WTC11 (cell line): ENCODE results near the gene HYAL1. TPM values are rescaled to one million over a fixed set of nuclear protein-coding genes. Genes with fewer than 3 reads are reported as not detected.

Experiments
- ATAC-seq: fragments of 200-7000 bp; cut with Tn5 transposase; 2 replicates; pipeline ENCODE4 v1.10.0; 2021; ENCODE audit warnings: mild to moderate bottlenecking, moderate library complexity
- CTCF ChIA-PET: fragments of 300-600 bp; sonication (Branson Sonifier 250); formaldehyde crosslinking; loops from one replicate; lab custom pipeline; 2021; ENCODE audit warnings: antibody characterized with exemption; lab: Charles Lee
- POLR2A ChIA-PET: fragments of 350-600 bp; sonication (Branson Sonifier 250); formaldehyde crosslinking; loops from one replicate; lab custom pipeline; 2021; ENCODE audit warnings: antibody characterized with exemption; lab: Charles Lee
- DNase-seq: peaks from one replicate; pipeline ENCODE4 v3.0.0; 2021; ENCODE audit warnings: low spot score
- H3K27ac Mint-ChIP-seq: 2 replicates; pipeline ENCODE4 v1.8.0; 2021; ENCODE audit warnings: mixed read lengths
- H3K27me3 Mint-ChIP-seq: 2 replicates; pipeline ENCODE4 v1.8.0; 2021; ENCODE audit warnings: low read depth, mild to moderate bottlenecking, moderate library complexity, mixed read lengths
- H3K36me3 Mint-ChIP-seq: 2 replicates; pipeline ENCODE4 v1.8.0; 2021; ENCODE audit warnings: mixed read lengths
- H3K4me1 Mint-ChIP-seq: 2 replicates; pipeline ENCODE4 v1.8.0; 2022; ENCODE audit warnings: mixed read lengths
- H3K4me3 Mint-ChIP-seq: 2 replicates; pipeline ENCODE4 v1.8.0; 2021; ENCODE audit warnings: mild to moderate bottlenecking, moderate library complexity, mixed read lengths
- H3K9me3 Mint-ChIP-seq: 2 replicates; pipeline ENCODE4 v1.8.0; 2021; ENCODE audit warnings: mixed read lengths
- ATF2 ChIP-seq: sonication (generic); formaldehyde crosslinking; IDR thresholded peaks from 2 replicates; pipeline ENCODE4 v1.8.1; 2022; ENCODE audit warnings: low read depth, missing genetic modification reagents, borderline replicate concordance
- ELF4 ChIP-seq: sonication (generic); formaldehyde crosslinking; IDR thresholded peaks from 2 replicates; pipeline ENCODE4 v1.8.1; 2022; ENCODE audit warnings: low read depth, mild to moderate bottlenecking, moderate library complexity, missing genetic modification reagents
- FOXJ3 ChIP-seq: sonication (generic); formaldehyde crosslinking; IDR thresholded peaks from 2 replicates; pipeline ENCODE4 v1.9.0; 2021; ENCODE audit warnings: missing genetic modification reagents, mild to moderate bottlenecking, borderline replicate concordance
- FOXP1 ChIP-seq: sonication (generic); formaldehyde crosslinking; IDR thresholded peaks from 2 replicates; pipeline ENCODE4 v1.8.0; 2022; ENCODE audit warnings: missing genetic modification reagents, mild to moderate bottlenecking, moderate library complexity, borderline replicate concordance
- GABPB1 ChIP-seq: sonication (generic); formaldehyde crosslinking; IDR thresholded peaks from 2 replicates; pipeline ENCODE4 v1.8.1; 2023; ENCODE audit warnings: mild to moderate bottlenecking, missing genetic modification reagents
- GRHL2 ChIP-seq: fragments of 250-450 bp; sonication (Bioruptor Pico); IDR thresholded peaks from 2 replicates; pipeline ENCODE4 v1.8.0; 2022; ENCODE audit warnings: mild to moderate bottlenecking, moderate library complexity; ENCODE audit not compliant: insufficient replicate concordance, severe bottlenecking
- HMGA2 ChIP-seq: fragments of 250-450 bp; sonication (Bioruptor Pico); IDR thresholded peaks from 2 replicates; pipeline ENCODE4 v1.4.0; 2021; ENCODE audit warnings: mild to moderate bottlenecking, moderate library complexity
- IRF2 ChIP-seq: sonication (generic); formaldehyde crosslinking; IDR thresholded peaks from 2 replicates; pipeline ENCODE4 v1.8.0; 2022; ENCODE audit warnings: low read depth, missing genetic modification reagents, borderline replicate concordance
- JAZF1 ChIP-seq: fragments of 250-450 bp; sonication (Bioruptor Pico); IDR thresholded peaks from 2 replicates; pipeline ENCODE4 v1.9.0; 2021; ENCODE audit warnings: moderate library complexity, mild to moderate bottlenecking, inconsistent platforms
- JUN ChIP-seq: sonication (generic); formaldehyde crosslinking; IDR thresholded peaks from 2 replicates; pipeline ENCODE4 v1.8.0; 2023; ENCODE audit warnings: mild to moderate bottlenecking, missing genetic modification reagents
- KAT7 ChIP-seq: sonication (generic); formaldehyde crosslinking; IDR thresholded peaks from 2 replicates; pipeline ENCODE4 v1.8.1; 2023; ENCODE audit warnings: missing genetic modification reagents, mild to moderate bottlenecking, borderline replicate concordance
- PREB ChIP-seq: sonication (generic); formaldehyde crosslinking; IDR thresholded peaks from 2 replicates; pipeline ENCODE4 v1.8.1; 2022; ENCODE audit warnings: mild to moderate bottlenecking, missing genetic modification reagents, moderate library complexity, borderline replicate concordance
- ZNF232 ChIP-seq: sonication (generic); formaldehyde crosslinking; IDR thresholded peaks from 2 replicates; pipeline ENCODE4 v1.8.0; 2022; ENCODE audit warnings: mild to moderate bottlenecking, missing genetic modification reagents
- ZNF423 ChIP-seq: fragments of 250-450 bp; sonication (Bioruptor Pico); IDR thresholded peaks from 2 replicates; pipeline ENCODE4 v2.1.2; 2022; ENCODE audit warnings: mild to moderate bottlenecking, moderate library complexity
- ZNF671 ChIP-seq: fragments of 250-450 bp; sonication (Bioruptor Pico); IDR thresholded peaks from 2 replicates; pipeline ENCODE4 v1.8.0; 2021; ENCODE audit warnings: mild to moderate bottlenecking
- total RNA-seq: library from RNA; stranded (reverse); gene quantifications from 3 replicates; pipeline ENCODE4 v1.2.3, GENCODE V29; 2021
- TF ChIP-seq, protein P1 (sequence below): sonication (generic); formaldehyde crosslinking; IDR thresholded peaks from 2 replicates; pipeline ENCODE4 v1.8.1; 2023; ENCODE audit warnings: mild to moderate bottlenecking, missing genetic modification reagents, moderate library complexity
- TF ChIP-seq, protein P2 (sequence below): sonication (generic); formaldehyde crosslinking; IDR thresholded peaks from 2 replicates; pipeline ENCODE4 v1.8.1; 2022; ENCODE audit warnings: mild to moderate bottlenecking, moderate library complexity, missing genetic modification reagents
- TF ChIP-seq, protein P3 (sequence below): fragments of 250-450 bp; sonication (Bioruptor Pico); IDR thresholded peaks from 2 replicates; pipeline ENCODE4 v1.9.0; 2021; ENCODE audit warnings: mild to moderate bottlenecking
- TF ChIP-seq, protein P4 (sequence below): sonication (generic); formaldehyde crosslinking; IDR thresholded peaks from 2 replicates; pipeline ENCODE4 v1.8.1; 2023; ENCODE audit warnings: mild to moderate bottlenecking, missing genetic modification reagents

HYAL1 gene
- total RNA-seq, 1 experiment from 2014 or later, result 3.4 TPM

- no peak for TF ChIP-seq GABPB1 (CRISPR knock-in tag)
- TF ChIP-seq PREB (CRISPR knock-in tag), result no peak
- no peak for TF ChIP-seq JUN
- no peak for TF ChIP-seq IRF2 (CRISPR knock-in tag)
- no peak for TF ChIP-seq FOXJ3 (CRISPR knock-in tag)
- TF ChIP-seq, protein P1, sequence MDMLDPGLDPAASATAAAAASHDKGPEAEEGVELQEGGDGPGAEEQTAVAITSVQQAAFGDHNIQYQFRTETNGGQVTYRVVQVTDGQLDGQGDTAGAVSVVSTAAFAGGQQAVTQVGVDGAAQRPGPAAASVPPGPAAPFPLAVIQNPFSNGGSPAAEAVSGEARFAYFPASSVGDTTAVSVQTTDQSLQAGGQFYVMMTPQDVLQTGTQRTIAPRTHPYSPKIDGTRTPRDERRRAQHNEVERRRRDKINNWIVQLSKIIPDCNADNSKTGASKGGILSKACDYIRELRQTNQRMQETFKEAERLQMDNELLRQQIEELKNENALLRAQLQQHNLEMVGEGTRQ (CRISPR knock-in tag), result no peak
Measured at GRCh38 chr3:50325497-50326181, 22.3 kb upstream of the HYAL1 start (continued).

DNA sequence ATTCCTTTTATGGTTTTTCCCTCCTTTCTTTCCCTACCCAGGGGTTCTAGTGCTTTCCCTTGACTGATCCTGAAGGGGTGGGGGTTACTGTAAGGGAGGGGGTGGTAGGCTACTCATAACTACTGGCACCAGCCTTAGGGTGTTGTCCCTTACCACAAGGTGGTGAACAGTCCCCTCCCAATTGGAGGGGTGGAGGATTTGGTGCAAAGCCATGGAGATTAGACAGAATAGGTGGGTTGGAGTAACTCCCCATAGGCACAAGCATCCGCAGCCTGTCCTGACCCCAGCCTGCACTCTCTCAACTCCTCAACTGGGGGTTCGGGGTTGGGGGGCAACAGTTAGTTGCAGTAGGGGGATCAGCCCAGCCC is 21.7 kb upstream of the HYAL1 start:
- Mint-ChIP-seq H3K36me3 (peaks cover 12% of the 10 kb centered on the region), H3K9me3 (no peaks in the 10 kb centered on the region), H3K4me1 (peaks cover 35% of the 10 kb centered on the region), H3K27ac (no peak overlapping the region), H3K27me3 (no peaks in the 10 kb centered on the region), H3K4me3 (no peak overlapping the region; the same call in 1 of the 2 replicates)
- TF ChIP-seq ZNF232 (no peak), ZNF671 (CRISPR knock-in tag) (no peak), GRHL2 (CRISPR knock-in tag) (no peak), GABPB1 (CRISPR knock-in tag) (no peak), PREB (CRISPR knock-in tag) (no peak), KAT7 (CRISPR knock-in tag) (no peak), HMGA2 (no peak), IRF2 (CRISPR knock-in tag) (no peak)
- TF ChIP-seq, protein P2, sequence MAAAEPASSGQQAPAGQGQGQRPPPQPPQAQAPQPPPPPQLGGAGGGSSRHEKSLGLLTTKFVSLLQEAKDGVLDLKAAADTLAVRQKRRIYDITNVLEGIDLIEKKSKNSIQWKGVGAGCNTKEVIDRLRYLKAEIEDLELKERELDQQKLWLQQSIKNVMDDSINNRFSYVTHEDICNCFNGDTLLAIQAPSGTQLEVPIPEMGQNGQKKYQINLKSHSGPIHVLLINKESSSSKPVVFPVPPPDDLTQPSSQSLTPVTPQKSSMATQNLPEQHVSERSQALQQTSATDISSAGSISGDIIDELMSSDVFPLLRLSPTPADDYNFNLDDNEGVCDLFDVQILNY (CRISPR knock-in tag), result no peak
- TF ChIP-seq, protein P3, sequence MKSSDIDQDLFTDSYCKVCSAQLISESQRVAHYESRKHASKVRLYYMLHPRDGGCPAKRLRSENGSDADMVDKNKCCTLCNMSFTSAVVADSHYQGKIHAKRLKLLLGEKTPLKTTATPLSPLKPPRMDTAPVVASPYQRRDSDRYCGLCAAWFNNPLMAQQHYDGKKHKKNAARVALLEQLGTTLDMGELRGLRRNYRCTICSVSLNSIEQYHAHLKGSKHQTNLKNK (CRISPR knock-in tag), result no peak
- ATAC-seq, result no peak
- ChIA-PET POLR2A (no interaction called here), CTCF (interaction anchor here (0.7 to 5.5 kb wide), 8 partner anchors 12 to 287 kb away, joined by 3 to 95 read pairs (median 6); partner anchors contain the start of genes CISH, HYAL1, HYAL3 and IFRD2)
- DNase-seq, result no peak

DNA sequence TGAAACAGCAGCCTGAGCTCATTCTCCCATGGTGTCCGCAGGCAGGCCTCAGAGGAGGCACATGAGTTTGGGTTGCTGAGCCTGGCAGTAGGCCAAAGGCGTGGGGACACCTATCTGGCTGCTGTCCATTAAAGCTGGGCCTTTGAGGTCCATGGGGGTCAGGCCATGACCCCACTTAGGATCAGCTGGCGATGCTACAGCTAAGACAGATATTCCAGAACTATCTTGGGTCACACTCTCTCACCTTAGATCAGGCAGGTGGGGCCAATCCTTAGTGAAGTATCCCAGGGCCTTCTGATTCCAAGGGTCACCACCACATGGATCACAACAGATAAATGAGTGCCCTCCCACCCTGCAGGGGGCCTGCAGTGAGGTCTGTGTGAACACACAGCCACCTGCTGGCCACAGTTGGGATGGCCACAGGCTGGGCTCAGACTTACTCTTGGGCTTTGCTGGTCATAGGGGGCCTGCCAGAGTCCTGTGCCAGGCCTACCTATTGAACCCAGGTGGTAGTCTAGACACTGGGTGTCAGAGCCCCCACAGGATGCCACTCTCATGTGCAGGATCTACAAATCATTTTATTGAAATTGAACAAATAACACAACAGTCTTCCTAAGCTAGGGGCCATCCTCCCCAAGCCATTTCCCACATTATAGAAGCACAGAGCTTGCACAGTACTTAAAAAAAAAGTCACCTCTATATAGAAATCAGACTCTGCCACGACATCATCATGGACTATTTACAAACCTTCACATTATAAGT is 21.2 kb upstream of the HYAL1 start:
- Mint-ChIP-seq H3K27ac (peak overlapping the region; percentile 45), H3K27me3 (no peaks in the 10 kb centered on the region), H3K4me3 (peak overlapping the region; percentile 22; the same call in 1 of the 2 replicates), H3K4me1 (peaks cover 41% of the 10 kb centered on the region), H3K9me3 (no peaks in the 10 kb centered on the region), H3K36me3 (peaks cover 12% of the 10 kb centered on the region)
- ATAC-seq, result peak; percentile 23
- CTCF ChIA-PET, result interaction anchor here (0.6 to 5.5 kb wide), 13 partner anchors 12 to 287 kb away, joined by 3 to 95 read pairs (median 4); partner anchors contain the start of genes CISH, HYAL1, HYAL3 and IFRD2
- DNase-seq, result peak; percentile 94
- POLR2A ChIA-PET, result no interaction called here
- TF ChIP-seq, protein P4, sequence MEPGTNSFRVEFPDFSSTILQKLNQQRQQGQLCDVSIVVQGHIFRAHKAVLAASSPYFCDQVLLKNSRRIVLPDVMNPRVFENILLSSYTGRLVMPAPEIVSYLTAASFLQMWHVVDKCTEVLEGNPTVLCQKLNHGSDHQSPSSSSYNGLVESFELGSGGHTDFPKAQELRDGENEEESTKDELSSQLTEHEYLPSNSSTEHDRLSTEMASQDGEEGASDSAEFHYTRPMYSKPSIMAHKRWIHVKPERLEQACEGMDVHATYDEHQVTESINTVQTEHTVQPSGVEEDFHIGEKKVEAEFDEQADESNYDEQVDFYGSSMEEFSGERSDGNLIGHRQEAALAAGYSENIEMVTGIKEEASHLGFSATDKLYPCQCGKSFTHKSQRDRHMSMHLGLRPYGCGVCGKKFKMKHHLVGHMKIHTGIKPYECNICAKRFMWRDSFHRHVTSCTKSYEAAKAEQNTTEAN (CRISPR knock-in tag), result no peak
- TF ChIP-seq ZNF423 (CRISPR knock-in tag) (no peak), ATF2 (no peak), ELF4 (CRISPR knock-in tag) (no peak), GRHL2 (CRISPR knock-in tag) (no peak), FOXP1 (CRISPR knock-in tag) (no peak), JAZF1 (CRISPR knock-in tag) (no peak)
- TF ChIP-seq, protein P3 (CRISPR knock-in tag), result no peak
